Measurements from ENCODE around the gene ACSS2.

Gene ACSS2

DNA sequence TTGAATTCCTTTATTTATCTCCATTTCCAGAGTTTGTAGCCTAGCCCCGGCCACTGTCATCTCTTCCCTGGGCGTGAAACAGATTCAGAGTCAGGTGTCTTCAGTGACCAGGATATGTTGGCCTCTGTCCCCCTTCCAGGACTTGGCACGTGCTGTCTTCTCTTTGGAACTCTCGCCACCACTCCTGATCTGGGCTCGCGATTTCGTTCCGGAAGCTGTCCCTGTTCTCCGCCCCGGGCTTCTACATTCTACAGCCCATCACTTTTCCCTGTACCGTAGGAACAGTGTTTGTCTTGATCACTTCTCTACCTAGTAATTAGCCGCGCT, 78.5 kb downstream of the ACSS2 start:
- H3K4me3 ChIP-seq = peak overlapping the region; percentile 79
- H3K4me2 ChIP-seq = peak overlapping the region; percentile 86
- H3K9ac ChIP-seq = peak overlapping the region; percentile 93
- H4K20me1 ChIP-seq = no peaks in the 10 kb centered on the region
- H3K27me3 ChIP-seq = no peaks in the 10 kb centered on the region
- peak overlapping the region; percentile 89 for H3K27ac ChIP-seq
- no peak for TF ChIP-seq Cebpa-rat (IDR thresholded peaks at IDR 0.05)
- peaks cover 17% of the 10 kb centered on the region for H3K4me1 ChIP-seq
- peaks cover 24% of the 10 kb centered on the region for H3K36me3 ChIP-seq
- no peaks in the 10 kb centered on the region for H3K9me3 ChIP-seq

DNA sequence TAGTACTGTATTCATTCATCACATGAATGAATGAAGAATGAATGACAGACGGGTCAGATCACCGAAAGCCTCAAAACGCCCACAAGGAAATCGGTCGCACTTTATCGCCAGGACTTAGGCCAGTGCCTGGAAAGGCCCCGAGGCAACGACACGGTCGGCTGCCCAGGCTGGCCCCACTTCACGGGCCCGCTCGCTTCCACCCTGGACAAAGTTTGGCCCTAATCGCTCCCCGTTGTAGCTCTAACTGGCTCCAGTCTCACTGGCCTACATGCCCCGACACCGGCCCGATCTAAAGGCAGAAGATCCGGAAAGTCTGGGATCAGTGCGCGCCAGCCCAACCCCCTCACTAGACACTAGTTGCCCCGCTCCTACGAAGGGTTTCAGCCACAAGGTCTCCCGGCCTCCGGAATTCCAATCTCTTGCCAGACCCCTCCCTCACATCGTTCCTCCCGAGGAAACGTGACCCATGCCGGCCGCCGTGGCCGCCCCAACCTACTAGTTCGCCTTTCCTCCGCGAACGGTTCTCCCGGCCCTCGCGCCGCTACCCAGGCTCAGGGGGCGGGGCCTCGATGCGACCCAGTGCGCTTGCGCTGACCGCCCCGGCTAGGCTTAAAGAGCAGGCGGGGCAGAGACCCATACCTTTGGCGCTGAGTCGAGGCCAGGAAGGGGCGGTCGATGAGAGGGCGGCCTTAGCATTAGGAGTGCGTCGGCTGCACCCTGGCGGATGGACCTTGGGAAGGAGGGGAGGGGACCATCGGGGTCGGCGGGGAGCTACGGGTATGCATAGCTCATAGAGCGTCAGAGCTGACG, 79.0 kb downstream of the ACSS2 start, which contains the start of the genes GSS and MYH7B:
Gene GSS (minus strand): TSS at position 576 of the 810 bp plus-strand sequence. CDS start 3,954 bp downstream, outside the sequence.
Gene MYH7B (plus strand): TSS at position 638 of the 810 bp plus-strand sequence. CDS start 22,138 bp downstream, outside the sequence.
- Histone ChIP-seq H3K36me3 (peaks cover 19% of the 10 kb centered on the region), H3K4me2 (peak within 1 kb of the TSS; percentile 86), H3K9ac (peak within 1 kb of the TSS; percentile 93), H4K20me1 (no peaks in the 10 kb centered on the region), H3K4me1 (peaks cover 17% of the 10 kb centered on the region), H3K27me3 (no peaks in the 10 kb centered on the region), H3K27ac (peak within 1 kb of the TSS; percentile 89), H3K9me3 (no peaks in the 10 kb centered on the region), H3K4me3 (peak within 1 kb of the TSS; percentile 79)
- TF ChIP-seq Cebpa-rat (IDR thresholded peaks at IDR 0.05) = no peak

DNA sequence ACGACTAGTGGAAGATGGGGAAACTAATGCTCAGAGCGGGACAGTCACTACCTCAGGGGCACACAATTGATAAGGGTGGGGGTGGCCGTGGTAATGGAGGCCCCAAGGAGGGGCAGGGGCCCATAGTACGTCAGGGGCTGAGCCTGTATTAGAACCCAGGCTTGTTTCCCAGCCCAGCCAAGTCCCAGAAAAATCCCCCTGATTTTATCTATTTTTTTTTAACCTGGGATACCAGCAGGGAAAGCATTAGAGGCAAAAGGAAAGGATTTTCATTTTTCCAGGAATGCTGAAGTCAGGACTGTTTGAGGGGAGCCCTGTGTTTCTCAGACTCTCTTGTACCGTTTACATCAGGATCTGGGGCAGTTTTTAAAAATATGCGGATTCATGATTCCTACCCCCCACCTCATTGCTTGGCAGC, 79.6 kb downstream of the ACSS2 start:
- H3K9me3 ChIP-seq = no peaks in the 10 kb centered on the region
- H3K36me3 ChIP-seq = peaks cover 13% of the 10 kb centered on the region
- H3K4me3 ChIP-seq = peak overlapping the region; percentile 79
- no peaks in the 10 kb centered on the region for H4K20me1 ChIP-seq
- peak overlapping the region; percentile 89 for H3K27ac ChIP-seq
- no peaks in the 10 kb centered on the region for H3K27me3 ChIP-seq
- peak overlapping the region; percentile 86 for H3K4me2 ChIP-seq
- H3K9ac ChIP-seq = peak overlapping the region; percentile 93
- H3K4me1 ChIP-seq = peaks cover 17% of the 10 kb centered on the region
- no peak for TF ChIP-seq Cebpa-rat (IDR thresholded peaks at IDR 0.05)

DNA sequence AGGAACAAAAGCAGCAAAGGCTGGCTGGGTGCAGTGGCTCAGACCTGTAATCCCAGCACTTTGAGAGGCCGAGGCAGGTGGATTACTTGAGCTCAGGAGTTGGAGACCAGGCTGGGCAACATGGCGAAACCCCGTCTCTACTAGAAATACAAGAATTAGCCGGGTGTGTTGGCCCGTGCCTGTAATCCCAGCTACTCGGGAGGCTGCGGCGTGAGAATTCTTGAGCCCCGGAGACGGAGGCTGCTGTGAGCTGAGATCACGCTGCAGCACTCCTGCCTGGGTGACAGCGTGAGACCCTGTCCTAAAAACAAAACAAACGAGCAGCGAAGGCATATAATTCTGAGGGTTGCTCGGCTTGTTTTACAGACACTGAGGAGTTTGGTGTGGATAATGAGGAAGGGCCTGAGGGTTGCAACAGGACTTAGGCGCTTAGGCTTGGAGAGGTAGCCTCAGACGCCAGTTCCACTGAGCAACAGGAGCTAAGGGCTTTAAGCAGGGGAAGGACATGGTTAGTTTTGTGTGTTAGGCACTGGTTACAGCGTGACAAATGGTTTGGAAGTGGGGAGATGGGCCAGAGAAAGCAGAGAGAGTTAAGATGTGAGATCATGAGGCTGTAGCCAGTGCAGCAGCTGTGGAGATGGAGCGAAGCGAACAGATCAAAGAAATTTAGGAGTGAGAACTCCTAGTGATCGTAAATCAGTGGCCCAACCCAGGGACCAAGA, 80.5 kb downstream of the ACSS2 start:
- Histone ChIP-seq H3K27me3 (no peaks in the 10 kb centered on the region), H3K27ac (no peak overlapping the region), H4K20me1 (no peaks in the 10 kb centered on the region), H3K36me3 (peaks cover 4% of the 10 kb centered on the region), H3K4me3 (no peak overlapping the region), H3K9ac (no peak overlapping the region), H3K9me3 (no peaks in the 10 kb centered on the region), H3K4me2 (peak overlapping the region; percentile 86; the same call in 1 of the 2 replicates), H3K4me1 (peaks cover 17% of the 10 kb centered on the region)
- no peak for TF ChIP-seq Cebpa-rat (IDR thresholded peaks at IDR 0.05)

DNA sequence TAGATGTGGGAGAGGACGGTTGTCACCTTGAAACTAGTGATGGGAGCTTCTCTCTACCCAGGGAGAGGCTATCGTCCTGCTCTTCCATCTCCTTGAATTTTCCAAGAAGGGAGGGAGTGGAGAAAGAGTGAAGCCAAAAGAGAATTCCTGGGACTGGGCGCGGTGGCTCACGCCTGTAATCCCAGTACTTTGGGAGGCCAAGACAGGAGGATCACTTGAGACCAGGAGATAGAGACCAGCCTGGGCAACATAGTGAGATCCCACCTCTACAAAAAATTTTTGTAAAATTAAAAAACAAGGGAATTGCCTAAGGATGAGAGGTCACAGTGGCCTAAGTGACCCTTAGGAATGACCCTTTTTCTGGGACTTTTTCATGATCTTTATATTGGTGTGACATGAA, 88.1 kb downstream of the ACSS2 start:
- Histone ChIP-seq H3K27me3 (no peaks in the 10 kb centered on the region), H3K9me3 (no peaks in the 10 kb centered on the region), H3K9ac (no peak overlapping the region), H3K27ac (no peak overlapping the region), H3K4me2 (no peak overlapping the region), H3K4me3 (no peak overlapping the region), H3K36me3 (no peaks in the 10 kb centered on the region), H4K20me1 (no peaks in the 10 kb centered on the region), H3K4me1 (peaks cover 7% of the 10 kb centered on the region)
- no peak for TF ChIP-seq Cebpa-rat (IDR thresholded peaks at IDR 0.05)

DNA sequence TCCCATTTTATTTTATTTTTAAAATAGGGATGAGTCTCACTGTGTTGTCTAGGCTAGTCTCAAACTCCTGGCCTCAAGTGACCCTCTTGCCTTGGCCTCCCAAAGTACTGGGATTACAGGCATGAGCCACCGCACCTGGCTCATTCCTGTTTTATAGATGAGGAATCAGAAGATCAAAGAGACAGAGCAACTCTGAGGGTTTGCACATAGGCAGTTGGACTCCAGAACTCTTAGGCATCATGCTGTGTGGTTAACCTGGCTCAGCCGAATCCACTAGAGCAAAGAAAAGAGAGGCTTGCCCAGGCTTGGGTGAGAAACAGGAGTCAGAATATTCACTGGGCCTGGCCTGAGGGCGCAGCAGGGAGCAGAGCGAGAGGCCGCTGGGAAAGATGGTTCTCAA, 88.6 kb downstream of the ACSS2 start:
- Histone ChIP-seq H3K4me3 (no peak overlapping the region), H4K20me1 (no peaks in the 10 kb centered on the region), H3K4me2 (no peak overlapping the region), H3K27ac (no peak overlapping the region), H3K4me1 (peaks cover 7% of the 10 kb centered on the region), H3K9ac (no peak overlapping the region), H3K9me3 (no peaks in the 10 kb centered on the region), H3K27me3 (no peaks in the 10 kb centered on the region), H3K36me3 (no peaks in the 10 kb centered on the region)
- no peak for TF ChIP-seq Cebpa-rat (IDR thresholded peaks at IDR 0.05)

DNA sequence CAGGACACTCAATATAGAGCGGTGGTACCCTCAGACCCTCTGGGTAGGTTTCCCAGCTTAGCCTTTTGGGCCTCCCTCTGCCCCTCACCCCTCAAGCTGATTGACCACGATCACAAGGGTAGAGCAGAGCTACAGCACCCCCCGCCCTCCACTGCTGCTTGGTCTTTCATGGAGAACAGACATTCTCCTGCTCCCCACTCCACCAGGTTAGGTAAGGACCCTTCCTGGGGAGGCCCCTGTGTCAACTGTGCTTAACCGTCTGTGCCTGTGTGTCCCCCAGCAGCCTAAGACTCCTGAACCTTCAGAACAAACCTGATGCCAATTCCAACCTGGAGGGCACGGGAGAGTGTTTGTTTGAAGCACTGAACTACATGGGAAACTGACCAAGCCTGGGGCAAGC, 91.0 kb downstream of the ACSS2 start:
- no peaks in the 10 kb centered on the region for H4K20me1 ChIP-seq
- no peaks in the 10 kb centered on the region for H3K9me3 ChIP-seq
- no peak overlapping the region for H3K27ac ChIP-seq
- H3K9ac ChIP-seq = no peak overlapping the region
- TF ChIP-seq Cebpa-rat (IDR thresholded peaks at IDR 0.05) = no peak
- peaks cover 7% of the 10 kb centered on the region for H3K4me1 ChIP-seq
- no peaks in the 10 kb centered on the region for H3K27me3 ChIP-seq
- no peak overlapping the region for H3K4me3 ChIP-seq
- no peak overlapping the region for H3K4me2 ChIP-seq
- no peaks in the 10 kb centered on the region for H3K36me3 ChIP-seq

DNA sequence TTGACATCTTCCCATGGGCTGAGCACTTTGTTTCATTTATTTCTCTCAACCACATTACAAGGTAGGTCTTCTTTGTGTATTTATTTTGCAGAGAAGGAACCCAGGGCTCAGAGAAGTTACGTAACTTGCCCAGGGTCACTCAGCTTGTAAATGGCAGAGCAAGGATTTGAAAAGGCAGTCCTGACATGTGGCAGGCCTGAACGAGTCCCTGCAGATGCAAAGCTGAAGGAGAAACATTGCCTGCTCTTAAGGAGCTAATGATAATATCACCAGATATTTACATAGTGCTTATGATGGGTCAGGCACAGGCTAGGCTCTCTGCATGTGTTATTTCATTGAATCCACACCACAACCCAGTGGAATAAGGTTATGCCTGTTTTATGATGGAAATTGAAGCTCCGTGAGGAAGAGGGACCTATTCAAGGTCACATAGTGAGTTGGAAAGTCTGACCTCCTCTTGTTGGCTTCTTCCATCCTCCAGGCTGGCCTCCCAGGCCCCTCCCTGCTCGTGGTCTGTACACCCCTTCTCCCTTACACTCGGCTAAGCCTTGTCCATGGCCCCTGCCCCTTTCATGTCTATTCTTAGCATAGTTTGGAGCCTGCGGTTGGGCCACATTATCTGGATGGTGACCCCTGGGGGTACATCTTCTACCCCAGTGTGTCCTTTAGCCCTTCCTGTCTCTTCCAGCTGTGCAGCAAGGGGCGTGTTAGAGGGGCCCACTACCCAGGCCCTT, 91.8 kb downstream of the ACSS2 start:
- Histone ChIP-seq H3K9me3 (no peaks in the 10 kb centered on the region), H4K20me1 (no peaks in the 10 kb centered on the region), H3K4me3 (no peak overlapping the region), H3K4me2 (peak overlapping the region; percentile 18; the same call in 1 of the 2 replicates), H3K9ac (no peak overlapping the region), H3K4me1 (peaks cover 7% of the 10 kb centered on the region), H3K36me3 (no peaks in the 10 kb centered on the region), H3K27me3 (no peaks in the 10 kb centered on the region), H3K27ac (no peak overlapping the region)
- TF ChIP-seq Cebpa-rat (IDR thresholded peaks at IDR 0.05) = no peak

DNA sequence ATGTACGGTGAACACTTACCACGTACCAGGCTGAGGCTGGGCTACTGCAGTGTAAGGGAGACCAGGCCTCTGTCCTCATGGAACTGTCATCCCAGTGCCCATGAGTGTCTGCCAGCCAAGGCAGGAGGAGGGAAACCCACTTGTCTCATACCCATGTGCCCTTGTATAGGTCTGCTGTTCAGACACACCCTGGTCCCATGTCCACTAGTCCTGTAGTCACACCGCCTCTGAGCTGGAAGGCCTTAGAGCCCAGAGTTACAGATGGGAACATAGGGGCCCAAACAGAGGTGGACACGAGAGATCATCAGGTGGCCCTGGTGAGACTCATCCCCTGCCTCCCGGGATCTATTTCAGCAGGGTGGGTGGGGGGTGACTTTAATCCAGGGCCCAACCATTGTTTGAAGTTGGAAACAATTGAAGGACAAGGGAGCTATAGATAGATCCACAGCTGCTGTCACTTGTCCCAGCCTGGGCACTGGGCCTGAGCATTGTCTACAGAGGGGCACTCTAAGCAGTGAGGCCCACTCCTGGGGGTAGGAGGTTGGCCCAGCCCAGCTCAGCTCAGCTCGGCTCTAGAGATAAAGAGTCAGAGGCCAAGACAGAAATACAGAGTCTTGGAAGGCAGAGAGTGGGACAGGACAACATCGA, 93.9 kb downstream of the ACSS2 start:
- Histone ChIP-seq H3K27ac (no peak overlapping the region), H4K20me1 (no peaks in the 10 kb centered on the region), H3K4me1 (peaks cover 7% of the 10 kb centered on the region), H3K4me3 (no peak overlapping the region), H3K27me3 (no peaks in the 10 kb centered on the region), H3K9me3 (no peaks in the 10 kb centered on the region), H3K36me3 (no peaks in the 10 kb centered on the region), H3K4me2 (no peak overlapping the region), H3K9ac (no peak overlapping the region)
- TF ChIP-seq Cebpa-rat (IDR thresholded peaks at IDR 0.05) = no peak
